ENCODE data around the gene FRAS1.
"Not testable (repeated sequence)": the region's sequence is repeated elsewhere in the genome, so short reads cannot be mapped to it uniquely, and the experiment has no call there.

Gene FRAS1

DNA sequence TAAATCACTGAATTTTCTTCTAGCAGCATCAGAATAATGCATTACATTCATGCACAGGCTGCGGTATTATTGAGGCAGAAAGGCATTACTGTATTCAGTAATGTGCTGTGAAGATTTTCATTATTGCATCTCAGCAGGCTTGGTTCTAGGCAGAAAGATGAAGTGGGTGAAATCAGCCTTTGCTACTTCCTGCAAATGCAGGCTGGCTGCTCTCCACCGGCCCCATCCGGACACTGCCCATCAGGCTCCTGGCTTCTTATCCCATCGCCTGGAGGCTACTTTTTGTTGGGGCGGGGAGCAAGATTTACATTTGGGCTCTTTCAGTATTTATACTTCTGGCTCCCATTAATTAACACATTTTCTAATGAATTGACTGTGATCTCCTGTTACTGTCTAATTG lies 117.8 kb downstream of the FRAS1 start:
- no peak for DNase-seq

DNA sequence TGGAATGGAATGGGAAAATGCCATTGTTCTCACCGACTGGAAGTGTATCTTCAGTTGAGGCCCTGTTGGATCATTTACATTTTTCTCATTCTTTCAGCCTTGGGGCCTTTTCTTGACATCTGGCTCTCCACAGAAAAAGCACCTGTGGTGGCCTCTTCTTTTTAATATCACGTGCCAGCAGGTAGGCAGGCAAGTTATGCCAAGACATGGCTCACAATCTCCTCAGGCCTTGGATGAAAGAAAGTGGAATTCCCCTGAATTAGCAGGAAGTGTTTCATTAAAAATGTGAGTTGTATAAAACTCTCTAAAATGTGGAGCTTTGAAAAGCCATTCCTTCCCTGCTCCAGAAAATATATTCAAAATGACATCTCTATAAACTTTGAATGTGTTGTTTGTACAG lies 122.1 kb downstream of the FRAS1 start:
- no peak for DNase-seq

DNA sequence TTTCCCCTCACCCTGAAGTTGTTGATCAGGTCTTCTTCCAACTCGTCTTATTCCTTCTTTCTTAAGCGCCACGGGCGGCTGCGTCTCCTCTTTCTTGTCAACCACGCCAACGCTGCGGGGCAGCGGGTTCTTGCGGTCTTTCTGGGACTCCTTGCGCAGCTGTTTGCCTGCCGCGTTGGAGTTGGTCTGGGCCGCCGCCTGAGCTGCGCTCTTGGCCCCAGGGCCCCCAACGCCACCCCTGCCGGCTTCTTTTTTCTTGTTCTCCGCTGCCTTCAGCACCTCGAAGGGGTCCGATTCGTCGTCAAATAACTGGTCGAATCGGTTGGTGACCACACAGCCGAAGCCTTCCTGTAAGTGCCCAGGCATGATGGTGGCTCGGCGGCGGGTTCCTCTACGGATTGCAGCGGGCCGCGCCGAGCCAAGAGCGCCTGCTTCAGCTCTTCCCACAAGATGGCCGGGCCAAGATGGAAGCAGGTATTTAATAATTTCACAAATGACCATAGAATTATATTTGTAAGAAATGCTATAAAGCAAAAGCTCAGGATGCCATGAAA lies 124.6 kb downstream of the FRAS1 start:
- not testable (repeated sequence) for DNase-seq

DNA sequence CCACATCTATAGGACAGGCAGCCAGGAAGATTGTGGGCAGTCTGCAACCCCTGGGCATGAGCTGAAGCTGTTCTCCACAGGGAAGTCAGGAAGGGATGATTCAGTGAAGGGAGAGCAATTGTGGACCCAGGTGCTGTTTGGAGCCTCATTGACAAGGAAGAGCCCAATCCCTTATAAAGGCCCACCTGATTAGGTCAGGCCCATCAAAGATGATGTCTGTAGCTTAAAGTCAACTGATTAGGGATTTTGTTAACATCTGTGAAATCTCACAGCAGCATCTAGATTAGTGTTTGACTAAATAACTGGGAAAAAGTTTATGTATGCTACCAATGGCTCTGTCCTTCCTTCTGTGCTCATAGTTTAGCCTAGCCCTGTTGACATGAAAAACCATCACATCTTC lies 127.5 kb downstream of the FRAS1 start:
- no peak for DNase-seq

DNA sequence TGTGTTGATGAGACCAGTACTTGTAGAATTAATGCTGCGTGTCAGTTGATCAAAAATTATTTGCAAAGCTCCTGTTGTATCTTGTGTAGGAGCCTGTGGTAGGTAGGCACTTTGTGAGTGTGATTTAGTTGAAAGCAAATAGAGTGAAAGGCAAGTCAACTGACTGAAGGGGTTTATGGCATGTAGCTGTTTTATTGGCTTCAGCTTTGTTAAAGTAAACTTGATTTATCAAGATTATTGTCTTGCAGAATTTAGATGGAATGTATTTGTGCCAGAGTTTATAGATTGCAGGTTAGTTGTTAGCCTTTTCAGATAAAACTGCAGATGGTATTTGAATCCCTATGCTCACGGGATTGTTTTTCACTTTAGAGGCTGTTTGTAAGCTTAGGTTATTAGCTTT lies 128.0 kb downstream of the FRAS1 start:
- no peak for DNase-seq

DNA sequence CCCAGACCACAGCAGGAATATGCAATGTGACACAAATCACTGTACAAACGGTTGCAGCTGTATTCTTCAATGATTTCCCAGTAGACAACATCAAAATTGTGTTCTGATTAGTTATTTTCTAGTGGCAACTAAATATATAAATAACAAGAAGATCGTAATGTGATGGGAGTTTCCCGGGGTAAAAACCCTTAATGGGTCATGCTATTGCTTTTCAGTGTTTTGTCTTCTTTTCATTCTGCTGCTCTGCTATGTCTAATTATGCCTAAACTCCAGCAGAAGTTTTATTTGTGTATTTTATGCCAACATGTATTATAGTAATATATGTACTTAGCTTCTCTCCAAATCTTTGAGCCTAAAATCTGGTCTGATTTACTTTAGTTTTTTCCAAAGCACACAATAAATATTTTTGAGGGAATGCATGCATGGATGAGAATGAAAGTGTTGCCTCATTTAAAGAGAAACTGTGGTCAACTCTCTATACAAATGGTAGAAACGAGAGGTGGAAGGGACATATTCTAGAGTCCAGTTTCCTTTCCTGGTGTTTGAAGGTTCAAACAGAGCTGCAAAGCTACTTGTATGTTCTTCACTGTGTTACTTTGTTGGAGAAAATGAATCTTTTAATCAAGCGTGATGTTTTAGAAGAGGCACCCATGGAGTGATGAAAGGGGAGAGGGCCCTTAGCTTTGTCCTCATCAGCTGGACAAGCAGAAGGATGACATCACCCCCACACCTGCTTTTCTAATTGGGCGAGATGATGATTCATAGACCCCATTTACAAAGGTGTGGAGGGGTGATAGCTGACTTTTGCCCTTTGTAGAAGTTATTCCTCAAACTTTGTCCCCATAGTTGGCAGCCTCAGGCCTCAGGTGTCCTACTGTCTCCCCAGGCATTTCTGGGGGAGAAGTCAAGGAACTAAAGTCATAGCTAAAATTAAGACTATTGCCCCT lies 129.7 kb downstream of the FRAS1 start:
- DNase-seq = no peak

DNA sequence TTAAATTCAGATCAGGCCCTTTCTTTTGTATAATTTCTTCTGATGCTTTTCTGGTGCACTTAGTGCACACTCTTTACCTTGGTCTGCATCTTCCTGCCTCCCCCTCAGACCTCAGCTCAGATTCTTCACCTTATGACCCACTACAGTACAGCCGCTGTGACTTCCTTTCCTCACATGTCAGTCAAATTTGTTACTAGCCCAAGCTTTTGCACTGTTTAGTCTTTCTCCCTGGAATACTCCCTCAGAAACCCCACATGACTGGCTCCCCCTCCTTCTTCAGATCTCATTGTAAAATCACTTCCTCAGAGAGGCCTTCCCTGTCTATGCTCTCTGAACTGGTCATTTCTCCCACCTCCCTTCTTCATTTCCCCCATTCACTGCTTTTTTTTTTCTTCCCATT lies 132.9 kb downstream of the FRAS1 start:
- no peak for DNase-seq

DNA sequence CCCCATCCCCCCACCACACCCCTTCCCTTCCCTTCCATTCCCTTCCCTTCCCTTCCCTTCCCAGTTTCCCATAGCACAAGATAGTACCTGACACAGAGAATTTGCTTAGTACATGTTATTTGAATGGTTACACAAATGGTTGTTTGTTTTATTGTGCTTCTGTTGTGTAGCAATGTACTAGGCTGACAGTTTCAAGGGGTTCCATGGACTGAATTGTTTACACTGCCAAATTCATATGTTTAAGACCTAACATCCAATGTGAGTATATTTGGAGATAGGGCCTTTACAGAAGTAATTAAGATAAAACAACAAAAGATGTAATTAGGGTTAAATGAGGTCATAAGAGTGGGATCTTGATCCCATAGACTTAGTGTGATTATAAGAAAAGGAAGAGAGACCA lies 133.5 kb downstream of the FRAS1 start:
- no peak for DNase-seq

DNA sequence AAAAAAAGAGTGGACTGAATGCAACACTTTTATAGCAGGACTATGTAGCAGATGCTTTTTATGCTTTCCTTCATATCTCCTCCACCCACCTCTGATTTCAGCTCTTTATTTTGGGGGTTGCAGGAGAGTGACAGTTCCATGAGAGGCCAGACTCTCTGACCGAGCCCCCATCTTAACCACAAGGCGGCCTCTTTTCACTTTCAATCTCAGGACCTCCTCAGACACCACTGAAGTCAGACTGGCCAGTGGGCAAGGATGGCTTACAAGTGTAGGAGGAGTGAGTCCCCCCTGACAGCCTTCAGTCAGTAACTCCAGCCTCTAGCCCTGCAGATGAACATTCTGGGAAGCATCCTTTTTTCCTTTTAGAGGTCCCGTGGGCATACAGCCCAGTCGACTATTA lies 140.8 kb downstream of the FRAS1 start:
- DNase-seq = no peak

DNA sequence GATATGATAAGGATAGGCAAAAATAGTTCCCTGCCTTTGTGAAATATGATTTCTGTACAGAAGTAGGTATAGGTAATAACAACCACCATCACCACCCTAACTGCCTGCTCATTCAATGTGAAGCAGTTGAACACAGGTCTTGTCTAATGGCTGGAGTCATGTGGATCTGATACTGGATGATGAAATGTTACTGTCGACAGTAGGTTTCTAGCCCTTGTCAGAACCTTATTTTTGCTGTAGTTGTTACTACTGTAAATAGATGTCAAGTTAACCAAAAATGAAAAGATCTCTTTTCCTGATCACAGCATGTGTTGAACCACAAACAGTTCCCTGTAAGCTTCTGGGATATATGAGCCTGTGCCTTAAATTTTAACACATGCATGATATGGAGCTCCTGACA lies 142.9 kb downstream of the FRAS1 start:
- DNase-seq = no peak

DNA sequence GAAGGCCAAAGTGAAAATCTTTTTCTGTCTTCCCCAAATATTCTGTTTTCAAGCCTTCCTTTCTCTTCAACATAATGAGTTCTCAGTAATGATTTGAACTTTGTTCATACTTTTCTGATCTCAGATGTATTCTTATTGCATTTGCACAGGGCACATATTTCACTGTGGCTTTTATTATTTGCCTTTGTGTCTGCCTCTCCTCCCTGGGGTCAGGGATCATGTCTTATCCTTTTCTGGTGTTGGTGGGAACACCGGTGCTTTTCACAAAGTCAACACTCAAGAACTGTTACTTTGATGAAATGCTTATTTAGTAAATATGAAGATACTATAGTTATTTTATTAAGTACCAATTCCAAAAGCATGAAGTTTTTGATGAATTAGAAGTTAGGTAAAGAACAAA lies 143.8 kb downstream of the FRAS1 start:
- DNase-seq = no peak

DNA sequence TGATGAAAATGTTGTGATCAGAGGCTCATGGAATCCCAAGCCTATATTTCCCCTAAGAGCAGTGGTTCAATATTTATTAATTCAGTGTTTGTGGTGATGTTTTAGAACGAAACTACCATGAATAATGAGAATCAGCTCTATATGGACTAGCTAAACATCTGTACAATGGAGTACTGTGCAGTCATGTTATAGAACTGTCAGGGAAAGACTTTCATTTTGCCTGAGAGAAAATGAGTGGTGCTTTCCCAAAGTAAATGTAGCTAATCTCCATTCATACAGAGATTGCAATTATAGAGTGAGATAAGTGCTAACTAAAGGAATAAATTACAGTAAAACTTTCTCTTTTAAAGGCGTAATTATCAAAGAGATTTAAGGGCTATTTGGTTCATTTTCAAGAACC lies 147.1 kb downstream of the FRAS1 start:
- no peak for DNase-seq

DNA sequence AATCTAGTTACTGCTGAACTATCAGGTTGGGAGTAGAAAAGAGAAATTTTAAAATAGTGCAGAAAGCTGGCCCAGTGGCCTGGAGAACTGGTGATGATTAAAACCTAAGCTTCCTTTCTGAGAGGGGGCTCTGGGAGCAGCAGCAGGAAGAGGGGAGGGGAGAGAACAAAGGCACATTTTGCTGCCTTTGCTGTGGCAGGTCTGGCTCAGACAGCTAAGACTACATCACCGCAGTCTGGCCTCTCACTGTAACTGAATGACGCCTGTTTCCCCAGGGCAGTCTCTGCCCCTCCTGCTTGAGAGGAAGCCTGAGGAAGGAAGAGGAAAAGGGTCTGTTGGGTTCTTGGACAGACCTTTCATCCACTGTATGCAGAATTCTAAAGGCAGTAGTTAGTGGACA lies 148.5 kb downstream of the FRAS1 start:
- peak; percentile 25 for DNase-seq

DNA sequence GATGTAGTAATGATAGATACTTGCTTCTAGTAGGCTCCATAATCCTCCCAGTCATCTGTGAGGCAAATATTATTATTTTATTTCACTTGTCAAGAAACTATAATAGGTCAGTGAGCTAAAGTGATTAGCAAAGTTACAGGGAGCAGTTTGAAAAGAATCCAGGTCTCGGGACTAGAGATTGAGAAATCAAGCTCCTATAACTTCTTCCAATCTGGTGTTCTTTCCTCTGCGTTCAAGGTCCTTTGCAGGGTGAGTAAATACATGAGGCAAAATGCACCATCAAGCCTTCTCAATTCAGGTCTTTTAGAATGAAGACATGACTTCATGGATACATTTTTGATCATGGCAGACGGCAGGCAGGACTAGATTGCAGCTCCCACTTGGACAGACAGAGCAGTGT lies 150.4 kb downstream of the FRAS1 start:
- no peak for DNase-seq

DNA sequence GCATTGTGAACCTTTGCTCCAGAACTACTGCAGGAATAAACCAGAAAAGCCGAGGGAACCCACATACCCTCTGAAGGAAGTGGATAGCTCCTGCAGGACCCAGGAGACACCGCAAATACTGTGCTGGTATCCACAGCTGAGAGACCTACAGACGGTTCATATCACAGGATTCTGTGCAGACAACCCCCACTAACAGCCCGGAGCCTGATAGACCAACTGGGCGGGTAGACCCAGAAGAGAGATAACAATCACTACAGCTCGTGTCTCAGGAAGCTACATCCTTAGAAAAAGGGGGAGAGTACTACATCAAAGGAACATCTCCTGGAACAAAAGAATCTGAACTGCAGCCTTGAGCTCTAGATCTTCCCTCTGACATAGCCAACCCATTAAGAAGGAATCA lies 150.8 kb downstream of the FRAS1 start:
- DNase-seq = no peak

DNA sequence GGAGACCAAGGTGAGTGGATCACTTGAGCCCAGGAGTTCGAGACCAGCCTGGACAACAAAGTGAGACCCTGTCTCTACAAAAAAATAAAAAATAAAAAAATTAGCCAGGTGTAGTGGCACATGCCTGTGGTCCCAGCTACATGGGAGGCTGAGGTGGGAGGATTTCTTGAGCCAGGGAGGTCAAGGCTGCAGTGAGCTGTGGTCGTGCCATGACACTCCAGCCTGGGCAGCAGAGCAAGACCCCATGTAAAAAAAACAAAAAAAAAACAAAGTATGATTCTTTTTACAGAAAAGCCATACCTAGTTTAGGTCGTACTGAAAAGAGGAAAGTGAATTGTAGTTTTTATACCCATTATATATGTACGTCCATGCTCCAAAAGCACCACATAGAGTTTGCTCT lies 151.8 kb downstream of the FRAS1 start:
- DNase-seq = not testable (repeated sequence)

DNA sequence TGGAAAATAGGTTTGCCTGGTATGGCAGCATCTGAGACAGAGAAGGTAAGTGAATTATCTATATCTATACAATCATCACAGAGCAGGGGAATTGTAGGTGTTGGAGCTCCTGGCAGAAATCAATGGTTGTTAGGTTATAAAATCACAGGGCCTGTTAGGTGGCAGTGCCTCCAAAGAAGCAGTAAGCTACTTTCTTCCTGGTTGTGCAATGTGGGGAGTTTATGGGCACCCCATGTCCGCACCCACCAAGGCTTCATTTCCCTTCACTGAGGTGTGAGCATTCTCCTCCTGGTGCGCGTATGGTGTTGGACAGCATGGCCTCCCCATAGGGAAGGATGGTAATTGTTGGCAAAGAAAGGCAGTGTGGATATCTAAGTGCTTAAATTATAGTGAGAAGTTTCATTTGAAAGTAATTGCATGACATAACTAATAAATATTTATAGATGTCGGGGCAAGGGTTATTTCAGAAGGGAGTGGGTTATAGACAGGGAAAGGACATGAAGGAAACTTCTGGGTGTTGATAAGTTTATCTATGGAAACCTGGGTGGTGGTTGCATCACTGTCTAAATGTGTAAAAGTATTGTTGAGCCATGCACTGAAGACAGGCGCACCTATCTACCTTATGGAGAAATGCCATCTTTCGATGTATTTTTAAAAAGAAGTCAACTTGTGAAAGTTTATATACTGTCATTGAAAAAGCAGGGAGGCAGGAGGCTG lies 153.7 kb downstream of the FRAS1 start:
- DNase-seq = no peak

DNA sequence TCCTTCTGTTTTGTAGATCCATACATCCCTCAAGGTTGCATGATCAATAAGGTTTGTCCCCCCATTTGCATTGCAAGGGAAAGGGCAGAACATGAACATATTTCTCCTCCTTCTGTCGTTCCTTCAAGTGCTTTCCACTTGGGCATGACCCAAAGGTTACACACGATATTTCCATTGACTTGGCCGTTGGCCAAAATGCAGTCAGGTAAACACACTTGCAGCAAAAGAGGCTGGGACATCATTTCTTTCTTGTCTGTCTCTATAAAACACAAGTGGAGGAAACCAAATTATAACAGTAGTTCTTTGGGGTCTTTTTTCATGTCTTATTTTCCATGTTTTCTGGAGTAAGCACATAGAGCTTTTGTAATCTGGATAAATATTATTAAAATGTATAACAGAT lies 156.1 kb downstream of the FRAS1 start:
- no peak for DNase-seq

DNA sequence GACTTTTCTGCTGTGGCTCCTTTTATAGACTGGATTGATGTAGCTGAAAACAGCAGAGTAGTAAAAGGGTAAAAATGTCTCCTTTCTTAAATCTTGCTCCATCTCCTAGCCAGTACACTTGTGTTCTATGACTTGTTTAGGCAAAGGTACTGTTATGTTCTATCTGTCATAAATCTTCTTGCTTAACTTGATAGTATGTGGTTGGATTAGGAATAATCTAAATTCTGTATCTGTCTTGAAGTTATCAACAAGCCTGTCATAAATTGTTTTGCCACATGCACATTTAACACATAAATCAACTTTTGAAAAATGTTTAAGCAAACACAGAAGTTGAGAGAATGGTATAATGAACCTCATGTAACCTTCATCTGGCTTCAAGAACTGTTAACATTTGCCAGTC lies 157.0 kb downstream of the FRAS1 start:
- DNase-seq = no peak

DNA sequence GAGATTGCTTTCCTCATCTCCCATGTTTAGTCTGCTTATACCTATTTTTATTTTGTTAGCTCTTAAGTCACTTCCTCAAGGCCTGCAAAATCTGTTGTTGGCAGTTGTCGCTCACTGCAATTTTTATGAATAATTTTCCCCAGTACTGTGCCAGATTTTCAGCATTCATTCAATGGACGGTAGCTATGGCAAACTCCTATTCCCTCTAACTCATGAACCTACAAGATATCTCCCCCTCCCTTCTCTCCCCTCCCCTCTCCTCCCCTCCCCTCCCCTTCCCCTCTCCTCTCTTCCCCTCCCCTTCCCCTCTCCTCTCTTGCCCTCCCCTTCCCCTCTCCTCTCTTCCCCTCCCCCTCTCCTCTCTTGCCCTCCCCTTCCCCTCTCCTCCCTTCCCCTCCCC lies 160.4 kb downstream of the FRAS1 start:
- no peak for DNase-seq

DNA sequence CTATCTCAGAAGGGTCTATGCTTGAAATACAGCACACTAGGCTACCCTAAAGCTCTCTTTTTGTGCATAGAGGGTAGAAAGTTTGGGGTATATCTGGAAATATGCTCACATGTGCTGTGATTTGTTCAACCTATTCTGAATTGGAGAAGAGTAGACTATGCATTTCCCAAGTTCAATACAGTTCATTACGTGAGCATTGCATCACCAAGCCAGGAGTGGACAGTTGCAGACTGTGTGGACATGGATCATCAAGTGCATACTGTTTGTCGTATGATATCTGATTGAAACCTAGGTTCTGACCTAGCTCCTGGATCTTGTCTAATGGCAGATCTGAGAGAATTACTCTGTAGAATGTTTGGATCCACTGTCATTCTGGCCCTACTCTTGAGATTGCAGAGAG lies 161.1 kb downstream of the FRAS1 start:
- no peak for DNase-seq

DNA sequence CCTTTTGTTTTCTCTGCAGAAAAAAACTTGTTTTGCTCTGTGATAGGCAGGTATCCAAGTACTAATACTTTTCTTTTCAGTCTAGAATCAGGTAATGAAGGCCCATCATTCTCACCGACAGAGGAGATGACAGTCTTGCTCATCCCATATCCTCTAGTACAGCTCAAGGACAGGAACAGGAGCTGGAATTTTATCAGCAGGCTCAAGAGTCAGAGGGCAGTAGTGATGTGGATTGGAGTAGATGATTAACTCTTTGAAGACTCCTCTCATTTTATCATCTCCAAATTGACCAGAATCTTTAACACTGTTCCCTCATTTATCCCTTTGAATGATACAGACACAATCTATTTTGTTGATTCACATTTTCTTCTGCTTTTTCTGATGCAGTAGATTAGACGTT lies 162.7 kb downstream of the FRAS1 start:
- no peak for DNase-seq

DNA sequence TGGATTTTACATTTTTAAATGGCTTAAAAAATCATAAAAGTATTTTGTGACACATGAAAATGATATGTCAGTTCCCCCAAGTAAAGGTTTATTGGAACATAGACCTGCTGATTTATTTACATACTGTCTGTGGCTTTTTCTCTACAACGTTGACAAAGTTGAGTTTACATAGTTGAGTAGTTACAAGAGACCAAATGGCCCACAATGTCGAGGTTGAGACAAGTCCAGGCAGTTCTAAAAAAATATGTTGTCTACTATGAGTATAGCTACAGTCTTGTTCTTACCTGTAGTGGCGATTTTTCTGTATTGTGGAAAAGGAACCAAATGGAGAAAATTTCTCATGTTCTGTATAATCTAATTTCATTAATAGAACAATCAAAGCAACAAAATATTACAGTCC lies 163.2 kb downstream of the FRAS1 start:
- DNase-seq = no peak

DNA sequence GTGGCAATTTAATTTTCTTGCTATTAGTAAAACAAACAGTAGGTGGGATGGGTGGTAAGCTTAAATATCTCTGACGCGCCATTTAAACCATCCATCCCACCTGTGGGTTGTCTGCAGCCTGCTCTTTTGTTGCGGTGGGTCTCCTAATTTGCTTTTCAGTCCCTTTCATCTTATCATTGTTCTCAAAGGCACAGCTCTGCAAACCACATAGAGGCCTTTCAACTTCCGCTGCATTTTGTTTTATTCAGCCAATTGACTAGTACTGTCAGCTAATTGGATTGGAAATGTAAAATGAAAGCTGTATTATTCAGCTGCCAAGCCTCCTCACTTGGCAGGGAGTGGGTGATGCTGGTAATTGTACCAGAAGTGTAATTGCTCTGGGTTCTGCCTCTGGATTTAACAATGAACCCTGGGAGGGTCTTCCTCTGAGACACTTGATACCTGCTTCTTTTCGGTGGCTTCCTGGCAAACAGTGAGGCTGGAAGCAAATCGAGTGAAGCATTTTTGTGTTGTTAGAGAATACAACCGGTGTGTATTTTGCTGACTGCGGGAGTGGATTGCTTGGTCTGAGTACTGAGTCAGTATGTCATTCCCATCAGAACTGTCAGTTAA lies 165.6 kb downstream of the FRAS1 start:
- DNase-seq = no peak

All from left hindlimb (tissue), 1 donor.